Activated CD4-positive, alpha-beta T cell treated with anti-CD3 and anti-CD28 coated beads, Interleukin-2, amount 10 ng/mL, durations not matched to agents 24 days and 14 days (primary cell): ENCODE results near the gene ATPAF2. TPM values are rescaled to one million over a fixed set of nuclear protein-coding genes. Genes with fewer than 3 reads are reported as not detected.

Experiments used
- DNase-seq: peaks from one replicate; pipeline ENCODE4 v3.0.0; 2022
- H3K27ac Mint-ChIP-seq: one replicate; pipeline ENCODE4 v1.8.0; 2022; ENCODE audit warnings: mild to moderate bottlenecking, mixed read lengths
- H3K27me3 Mint-ChIP-seq: one replicate; pipeline ENCODE4 v1.8.0; 2022; ENCODE audit warnings: mixed read lengths
- H3K36me3 Mint-ChIP-seq: one replicate; pipeline ENCODE4 v1.8.0; 2022; ENCODE audit warnings: low read depth, mild to moderate bottlenecking, mixed read lengths
- H3K4me1 Mint-ChIP-seq: one replicate; pipeline ENCODE4 v1.8.0; 2021; ENCODE audit warnings: mixed read lengths
- H3K4me3 Mint-ChIP-seq: one replicate; pipeline ENCODE4 v1.8.0; 2022; ENCODE audit warnings: mild to moderate bottlenecking, moderate library complexity, mixed read lengths
- H3K9me3 Mint-ChIP-seq: one replicate; pipeline ENCODE4 v1.8.0; 2021; ENCODE audit warnings: mixed read lengths
- intact Hi-C: fragments of 100-400 bp; cut with micrococcal nuclease; formaldehyde crosslinking; loops from one replicate; pipeline ENCODE4 v1.15.1; 2023
- total RNA-seq: library from RNA; stranded (reverse); gene quantifications from 2 replicates; pipeline ENCODE4 v1.2.3, GENCODE V29; 2022

Gene ATPAF2
- total RNA-seq, 1 donor from 2014 or later, result 31.9 TPM

DNA sequence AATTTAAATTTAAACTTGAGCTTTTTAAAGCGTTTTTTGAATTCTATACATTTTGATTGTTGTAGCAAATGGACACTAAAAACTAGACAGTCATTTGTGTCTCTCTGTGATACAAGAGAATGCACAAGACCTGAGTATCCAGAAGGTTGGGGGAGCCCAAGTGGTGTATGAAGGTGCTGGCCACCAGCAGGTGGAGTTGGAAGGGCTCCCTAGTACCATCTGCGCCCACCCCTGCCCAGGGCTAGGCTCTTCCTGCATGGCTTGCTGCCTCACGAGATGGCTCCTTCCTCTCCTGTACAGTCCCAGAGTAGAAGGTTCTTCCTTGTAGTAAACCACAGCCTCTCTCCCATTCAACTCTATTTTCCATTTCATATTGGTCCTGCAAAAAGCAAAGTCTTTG, 17.2 kb upstream of the ATPAF2 start:
- H3K36me3 Mint-ChIP-seq, result peaks cover 32% of the 10 kb centered on the region
- H3K4me1 Mint-ChIP-seq, result peaks cover 2% of the 10 kb centered on the region
- H3K9me3 Mint-ChIP-seq, result no peaks in the 10 kb centered on the region
- no peak for DNase-seq
- H3K4me3 Mint-ChIP-seq, result no peak overlapping the region
- H3K27me3 Mint-ChIP-seq, result no peaks in the 10 kb centered on the region
- no peak overlapping the region for H3K27ac Mint-ChIP-seq
- intact Hi-C loops, result no loop called here

DNA sequence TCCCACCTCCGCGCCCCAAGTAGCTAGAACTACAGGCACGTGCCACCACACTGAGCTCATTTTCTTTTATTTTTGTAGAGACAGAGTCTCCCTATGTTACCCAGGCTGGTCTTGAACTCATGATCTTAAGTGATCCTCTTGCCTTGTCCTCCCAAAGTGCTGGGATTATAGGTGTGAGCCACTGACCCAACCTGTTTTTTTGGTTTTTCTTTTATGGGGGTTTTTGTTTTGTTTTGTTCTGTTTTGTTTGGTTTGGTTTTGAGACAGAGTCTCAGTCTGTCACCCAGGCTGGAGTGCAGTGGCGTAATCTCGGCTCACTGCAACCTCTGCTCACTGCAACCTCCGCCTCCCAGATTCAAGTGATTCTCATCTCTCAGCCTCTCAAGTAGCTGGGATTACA, 16.6 kb upstream of the ATPAF2 start:
- DNase-seq, result no peak
- Mint-ChIP-seq H3K4me3 (no peak overlapping the region), H3K27me3 (no peaks in the 10 kb centered on the region), H3K9me3 (no peaks in the 10 kb centered on the region), H3K36me3 (peaks cover 33% of the 10 kb centered on the region), H3K4me1 (peaks cover 2% of the 10 kb centered on the region), H3K27ac (no peak overlapping the region)
- intact Hi-C loops, result no loop called here

DNA sequence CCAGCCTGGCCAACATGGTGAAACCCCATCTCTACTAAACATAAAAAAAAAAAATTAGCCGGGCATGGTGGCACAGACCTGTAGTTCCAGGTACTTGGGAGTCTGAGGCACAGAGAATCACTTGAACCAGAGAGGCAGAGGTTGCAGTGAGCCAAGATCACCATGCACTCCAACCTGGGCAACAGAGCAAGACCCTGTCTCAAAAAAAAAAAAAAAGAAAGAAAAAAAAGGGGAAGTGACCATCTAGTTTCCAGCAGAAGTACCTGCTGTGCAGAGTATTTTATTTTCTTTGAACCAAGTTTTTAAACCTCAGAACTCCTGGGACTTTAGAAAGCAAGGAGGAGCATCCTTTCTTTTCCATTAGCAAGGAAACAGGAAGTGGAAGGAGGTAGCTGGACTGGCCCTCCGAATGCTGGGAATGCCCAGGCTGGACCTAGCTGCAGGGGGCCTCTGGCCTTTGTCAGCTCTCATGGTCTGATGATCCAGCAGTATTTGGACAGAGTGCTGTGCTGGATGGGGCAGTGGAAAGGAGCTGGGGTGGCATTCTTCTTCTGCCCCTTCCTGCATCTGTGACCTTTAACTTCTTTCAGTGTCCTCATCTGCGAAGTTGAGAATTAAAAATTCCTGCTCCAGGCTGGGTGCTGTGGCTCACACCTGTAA, 6.9 kb upstream of the ATPAF2 start:
- no peaks in the 10 kb centered on the region for H3K9me3 Mint-ChIP-seq
- no peak for DNase-seq
- intact Hi-C loops, result no loop called here
- H3K27ac Mint-ChIP-seq, result no peak overlapping the region
- peaks cover 15% of the 10 kb centered on the region for H3K4me1 Mint-ChIP-seq
- peaks cover 23% of the 10 kb centered on the region for H3K36me3 Mint-ChIP-seq
- H3K4me3 Mint-ChIP-seq, result no peak overlapping the region
- no peaks in the 10 kb centered on the region for H3K27me3 Mint-ChIP-seq

DNA sequence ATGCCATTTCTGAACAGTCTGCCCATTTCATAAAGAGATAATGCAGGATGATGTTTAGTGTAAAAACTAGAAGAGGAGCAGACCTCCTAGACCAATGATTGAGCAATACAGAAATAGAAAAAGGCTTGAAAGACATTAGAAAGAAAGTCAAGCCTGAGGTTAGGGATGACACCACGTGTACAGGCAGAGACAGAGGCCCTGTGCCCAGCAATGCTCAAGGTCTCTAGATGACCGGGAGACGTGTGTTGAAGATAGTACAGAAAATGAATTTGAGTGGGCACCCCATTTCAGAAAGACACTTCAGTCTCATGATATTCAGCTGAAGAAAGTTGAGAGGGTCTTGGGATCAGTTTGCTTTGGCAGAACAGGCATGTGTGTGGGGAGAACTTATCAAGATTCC, 5.6 kb upstream of the ATPAF2 start:
- H3K4me3 Mint-ChIP-seq, result no peak overlapping the region
- intact Hi-C loops, result loop anchor here (5.0 kb wide), 1 partner anchor 43 kb away; the partner anchor contains the start of gene DRG2
- peaks cover 20% of the 10 kb centered on the region for H3K36me3 Mint-ChIP-seq
- H3K27ac Mint-ChIP-seq, result no peak overlapping the region
- no peak for DNase-seq
- H3K4me1 Mint-ChIP-seq, result peaks cover 23% of the 10 kb centered on the region
- no peaks in the 10 kb centered on the region for H3K9me3 Mint-ChIP-seq
- H3K27me3 Mint-ChIP-seq, result no peaks in the 10 kb centered on the region

DNA sequence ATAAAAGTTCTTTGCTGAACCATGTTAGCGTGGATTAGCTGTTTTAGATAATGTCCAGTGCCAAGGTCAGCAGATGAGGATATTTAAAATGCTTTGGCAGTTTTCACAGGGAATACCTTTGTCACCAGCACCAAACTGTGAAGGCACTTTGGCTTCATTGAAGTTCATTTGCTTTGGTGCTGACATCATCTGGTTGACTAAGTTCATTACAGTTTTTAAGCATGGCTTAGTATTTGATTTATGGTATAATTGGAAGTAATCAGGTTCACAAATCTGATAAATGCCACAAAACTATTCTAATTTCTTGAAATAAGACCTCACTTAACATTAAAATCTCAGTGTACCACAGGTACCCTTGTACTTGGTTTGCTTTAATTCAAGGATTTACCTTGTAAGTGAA, 4.5 kb upstream of the ATPAF2 start:
- no peak overlapping the region for H3K4me3 Mint-ChIP-seq
- intact Hi-C loops, result loop anchor here (5.0 kb wide), 1 partner anchor 44 kb away; the partner anchor contains the start of gene DRG2
- DNase-seq, result no peak
- H3K27me3 Mint-ChIP-seq, result no peaks in the 10 kb centered on the region
- H3K9me3 Mint-ChIP-seq, result no peaks in the 10 kb centered on the region
- peaks cover 23% of the 10 kb centered on the region for H3K4me1 Mint-ChIP-seq
- H3K27ac Mint-ChIP-seq, result no peak overlapping the region
- H3K36me3 Mint-ChIP-seq, result peaks cover 21% of the 10 kb centered on the region

DNA sequence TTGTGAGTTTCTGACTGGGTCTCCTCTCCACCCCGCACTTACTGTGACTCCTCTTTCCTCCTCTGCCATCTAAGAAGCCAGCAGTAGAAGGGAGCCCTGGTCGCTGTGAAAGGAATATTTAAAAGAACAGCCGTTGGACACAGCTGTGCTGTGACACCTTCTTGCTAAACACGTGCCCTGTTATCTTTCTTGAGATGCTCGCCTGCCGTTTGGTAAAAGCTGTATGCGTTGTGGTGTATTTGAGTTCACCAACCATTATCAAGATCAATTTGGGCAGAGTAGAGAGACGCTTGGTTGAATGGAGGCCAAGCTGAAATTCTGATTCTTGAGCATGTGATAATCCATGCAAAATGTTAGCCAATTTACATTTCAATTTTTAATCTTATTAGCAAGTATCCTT, 4.0 kb upstream of the ATPAF2 start:
- Mint-ChIP-seq H3K27ac (no peak overlapping the region), H3K27me3 (no peaks in the 10 kb centered on the region), H3K36me3 (peaks cover 21% of the 10 kb centered on the region), H3K9me3 (no peaks in the 10 kb centered on the region), H3K4me3 (no peak overlapping the region), H3K4me1 (peaks cover 27% of the 10 kb centered on the region)
- DNase-seq, result no peak
- intact Hi-C loops, result loop anchor here (5.0 kb wide), 1 partner anchor 44 kb away; the partner anchor contains the start of gene DRG2

DNA sequence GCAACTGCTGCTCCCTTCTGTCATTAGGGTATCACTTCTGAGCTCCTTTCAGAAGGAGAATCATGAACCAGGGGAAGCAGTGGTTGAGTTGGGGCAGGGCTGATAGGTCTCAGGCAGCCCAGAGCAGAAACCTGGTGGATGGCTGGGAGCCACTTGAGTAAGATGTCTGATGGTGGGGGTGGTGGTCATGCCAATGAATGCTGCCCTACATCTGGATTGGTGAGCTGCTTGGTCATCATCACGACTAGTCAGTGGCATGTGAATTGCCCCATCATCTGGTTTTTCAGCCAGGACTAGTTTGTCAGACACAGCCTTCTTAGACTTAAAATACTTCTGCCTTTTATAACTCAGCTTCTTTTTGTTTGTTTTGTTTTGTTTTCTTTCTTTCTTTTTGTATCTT, 2.8 kb upstream of the ATPAF2 start:
- no peak overlapping the region for H3K27ac Mint-ChIP-seq
- no peak for DNase-seq
- peaks cover 18% of the 10 kb centered on the region for H3K36me3 Mint-ChIP-seq
- no peaks in the 10 kb centered on the region for H3K9me3 Mint-ChIP-seq
- H3K27me3 Mint-ChIP-seq, result no peaks in the 10 kb centered on the region
- intact Hi-C loops, result loop anchor here (5.0 kb wide), 1 partner anchor 46 kb away; the partner anchor contains the start of gene DRG2
- peak overlapping the region; percentile 93 for H3K4me3 Mint-ChIP-seq
- peaks cover 37% of the 10 kb centered on the region for H3K4me1 Mint-ChIP-seq

DNA sequence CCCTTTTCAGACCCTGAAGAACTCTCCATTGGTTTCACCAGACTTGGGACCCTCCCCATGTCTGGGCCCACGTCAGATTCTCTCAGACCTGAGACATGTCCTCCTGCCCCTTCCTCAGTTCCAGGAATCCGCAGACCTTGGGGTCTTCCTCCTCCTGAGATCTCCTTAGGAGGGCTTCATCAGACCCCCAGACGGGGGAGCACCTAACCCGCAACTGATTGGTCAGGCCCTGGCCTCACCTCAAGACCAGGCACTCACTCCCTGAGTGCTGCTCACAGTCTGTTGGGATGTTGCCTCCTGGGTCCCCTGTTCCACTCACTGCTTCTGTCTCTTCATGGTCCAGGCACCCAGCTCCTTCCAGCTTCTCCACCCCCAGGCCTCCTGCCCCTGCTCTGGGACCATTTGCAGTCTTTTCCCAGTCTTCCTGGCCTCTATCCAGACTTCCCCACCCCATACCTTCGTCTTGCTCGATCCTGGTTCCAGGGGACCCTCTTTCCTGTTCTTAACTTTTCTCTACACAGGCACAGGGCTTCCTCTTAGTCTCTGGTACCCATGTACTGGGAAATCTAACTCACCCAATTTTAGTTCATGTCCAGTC, 1.4 kb upstream of the ATPAF2 start:
- peak overlapping the region; percentile 84 for H3K27ac Mint-ChIP-seq
- peaks cover 23% of the 10 kb centered on the region for H3K36me3 Mint-ChIP-seq
- H3K4me1 Mint-ChIP-seq, result peaks cover 39% of the 10 kb centered on the region
- H3K9me3 Mint-ChIP-seq, result no peaks in the 10 kb centered on the region
- H3K27me3 Mint-ChIP-seq, result no peaks in the 10 kb centered on the region
- H3K4me3 Mint-ChIP-seq, result peak overlapping the region; percentile 93
- intact Hi-C loops, result loop anchor here (5.0 kb wide), 1 partner anchor 47 kb away; the partner anchor contains the start of gene DRG2
- peak; percentile 65 for DNase-seq

DNA sequence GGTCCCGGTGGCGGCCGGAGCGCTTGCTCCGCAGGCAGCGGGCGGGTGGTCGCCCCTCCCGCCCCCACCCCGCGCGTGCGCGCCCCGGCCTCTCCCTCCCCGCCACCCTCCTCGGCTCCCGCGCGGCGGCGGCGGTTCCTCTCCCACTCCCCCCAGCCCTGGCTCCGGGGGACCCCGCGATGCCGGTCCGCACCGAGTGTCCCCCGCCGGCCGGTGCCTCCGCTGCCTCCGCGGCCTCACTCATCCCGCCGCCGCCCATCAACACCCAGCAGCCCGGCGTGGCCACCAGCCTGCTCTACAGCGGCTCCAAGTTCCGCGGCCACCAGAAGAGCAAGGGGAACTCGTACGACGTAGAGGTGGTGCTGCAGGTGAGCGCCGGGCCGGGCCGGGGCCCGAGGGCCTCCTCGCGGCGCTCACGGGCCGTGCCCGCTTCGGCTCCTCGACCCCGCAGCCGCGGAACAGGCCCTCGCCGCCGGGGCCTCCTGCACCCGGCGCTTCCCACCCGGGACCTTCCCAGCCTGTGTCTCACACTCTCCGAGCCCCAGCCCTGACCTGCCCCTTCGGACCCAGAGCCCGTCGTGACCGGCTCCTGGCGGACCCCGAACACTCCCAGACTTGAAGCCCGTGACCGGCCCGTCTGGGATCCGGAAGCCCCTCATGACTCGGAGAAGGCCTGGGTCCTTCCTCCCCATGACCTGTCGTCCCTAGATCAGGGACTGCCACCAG, 730 bp upstream of the ATPAF2 start:
- intact Hi-C loops, result loop anchor here (1.0 to 10.0 kb wide), 9 partner anchors 48 to 545 kb away; partner anchors contain the start of genes DRC3, DRG2, PEMT and RASD1
- Mint-ChIP-seq H3K4me1 (peaks cover 39% of the 10 kb centered on the region), H3K9me3 (no peaks in the 10 kb centered on the region)

DNA sequence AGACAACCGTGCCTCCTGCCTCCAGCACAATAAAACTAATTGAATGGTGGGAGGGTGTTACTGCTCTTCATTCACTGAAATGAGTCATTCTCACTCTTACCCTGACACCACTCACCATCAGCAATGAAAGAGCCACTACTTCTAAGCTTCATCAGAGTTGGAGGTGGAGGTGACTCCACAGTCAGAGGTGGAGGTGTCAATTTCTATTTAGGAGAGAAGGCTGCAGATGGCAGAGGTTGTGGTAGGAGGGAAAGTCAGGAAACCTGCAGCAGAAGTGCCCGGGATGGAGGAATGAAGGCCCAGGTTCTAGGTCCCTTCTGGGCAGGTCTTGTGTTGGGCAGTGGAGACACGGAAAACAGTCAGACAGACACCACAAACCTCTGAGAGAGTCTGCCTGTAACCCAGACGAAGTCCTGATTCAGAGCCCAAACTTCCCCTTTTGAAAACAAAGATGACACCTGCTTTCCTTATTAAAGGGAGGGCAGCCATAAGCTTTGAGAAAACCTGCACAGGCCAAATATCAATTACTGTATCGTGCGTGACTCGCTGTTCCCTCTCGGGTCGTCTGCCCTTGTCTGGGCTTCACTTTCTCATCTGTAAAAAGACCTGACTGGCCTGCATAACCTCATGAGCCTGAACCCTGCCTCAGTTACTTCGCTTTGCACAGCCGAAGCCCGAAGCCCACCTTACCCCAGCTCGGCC, 668 bp downstream of the ATPAF2 start:
- H3K27me3 Mint-ChIP-seq, result no peaks in the 10 kb centered on the region
- peaks cover 45% of the 10 kb centered on the region for H3K4me1 Mint-ChIP-seq
- intact Hi-C loops, result loop anchor here (5.0 to 10.0 kb wide), 4 partner anchors 81 to 543 kb away; partner anchors contain the start of gene RASD1
- peaks cover 19% of the 10 kb centered on the region for H3K36me3 Mint-ChIP-seq
- DNase-seq, result no peak
- no peaks in the 10 kb centered on the region for H3K9me3 Mint-ChIP-seq
- peak overlapping the region; percentile 93 for H3K4me3 Mint-ChIP-seq
- H3K27ac Mint-ChIP-seq, result peak overlapping the region; percentile 92

More for the DNA sequence above, 730 bp upstream of the ATPAF2 start:
- peak overlapping the region; percentile 92 for H3K27ac Mint-ChIP-seq
- no peak for DNase-seq
- H3K27me3 Mint-ChIP-seq, result no peaks in the 10 kb centered on the region
- peak overlapping the region; percentile 93 for H3K4me3 Mint-ChIP-seq
- peaks cover 21% of the 10 kb centered on the region for H3K36me3 Mint-ChIP-seq

DNA sequence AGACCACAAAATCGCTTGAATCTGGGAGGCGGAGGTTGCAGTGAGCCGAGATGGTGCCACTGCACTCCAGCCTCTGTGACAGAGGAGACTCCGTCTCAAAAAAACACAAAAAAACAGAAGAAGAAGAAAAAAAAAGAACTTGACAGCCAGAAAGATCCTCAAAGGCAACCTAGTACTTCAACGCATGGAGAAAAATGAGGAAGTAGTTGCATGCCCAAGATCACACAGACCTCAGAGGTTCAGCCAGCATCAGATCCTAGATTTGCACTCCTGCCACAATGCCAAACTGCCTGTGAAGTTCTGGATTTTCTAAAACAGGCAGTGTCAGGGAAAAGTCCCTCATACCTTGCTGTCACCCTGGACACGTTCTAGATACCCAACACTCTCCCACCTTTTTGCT, 1.5 kb downstream of the ATPAF2 start:
- no peaks in the 10 kb centered on the region for H3K27me3 Mint-ChIP-seq
- no peak for DNase-seq
- peak overlapping the region; percentile 93 for H3K4me3 Mint-ChIP-seq
- intact Hi-C loops, result loop anchor here (5.0 to 10.0 kb wide), 4 partner anchors 80 to 543 kb away; partner anchors contain the start of gene RASD1
- H3K4me1 Mint-ChIP-seq, result peaks cover 50% of the 10 kb centered on the region
- peaks cover 19% of the 10 kb centered on the region for H3K36me3 Mint-ChIP-seq
- H3K9me3 Mint-ChIP-seq, result no peaks in the 10 kb centered on the region
- peak overlapping the region; percentile 92 for H3K27ac Mint-ChIP-seq

DNA sequence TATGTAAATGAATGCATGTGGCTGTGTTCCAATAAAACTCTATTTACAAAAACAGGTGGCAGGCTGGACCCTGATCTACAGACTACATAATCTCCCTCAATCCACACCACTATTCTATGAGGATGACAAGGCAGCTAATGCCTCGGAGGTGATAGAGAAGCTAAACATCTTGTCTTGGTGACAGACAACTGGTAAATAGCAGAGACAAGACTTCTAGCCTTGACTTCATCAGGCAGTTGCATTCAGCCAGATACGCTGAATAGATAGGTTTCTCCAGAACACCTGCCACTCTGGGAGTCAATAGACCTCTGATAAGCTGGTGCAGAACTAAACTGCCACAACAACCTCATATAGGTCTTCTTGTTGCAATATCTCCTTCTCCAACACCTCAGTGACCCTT, 3.3 kb downstream of the ATPAF2 start:
- H3K4me1 Mint-ChIP-seq, result peaks cover 42% of the 10 kb centered on the region
- intact Hi-C loops, result loop anchor here (5.0 to 10.0 kb wide), 4 partner anchors 78 to 541 kb away; partner anchors contain the start of gene RASD1
- peaks cover 13% of the 10 kb centered on the region for H3K36me3 Mint-ChIP-seq
- no peaks in the 10 kb centered on the region for H3K9me3 Mint-ChIP-seq
- no peak for DNase-seq
- H3K4me3 Mint-ChIP-seq, result no peak overlapping the region
- no peak overlapping the region for H3K27ac Mint-ChIP-seq
- H3K27me3 Mint-ChIP-seq, result no peaks in the 10 kb centered on the region

DNA sequence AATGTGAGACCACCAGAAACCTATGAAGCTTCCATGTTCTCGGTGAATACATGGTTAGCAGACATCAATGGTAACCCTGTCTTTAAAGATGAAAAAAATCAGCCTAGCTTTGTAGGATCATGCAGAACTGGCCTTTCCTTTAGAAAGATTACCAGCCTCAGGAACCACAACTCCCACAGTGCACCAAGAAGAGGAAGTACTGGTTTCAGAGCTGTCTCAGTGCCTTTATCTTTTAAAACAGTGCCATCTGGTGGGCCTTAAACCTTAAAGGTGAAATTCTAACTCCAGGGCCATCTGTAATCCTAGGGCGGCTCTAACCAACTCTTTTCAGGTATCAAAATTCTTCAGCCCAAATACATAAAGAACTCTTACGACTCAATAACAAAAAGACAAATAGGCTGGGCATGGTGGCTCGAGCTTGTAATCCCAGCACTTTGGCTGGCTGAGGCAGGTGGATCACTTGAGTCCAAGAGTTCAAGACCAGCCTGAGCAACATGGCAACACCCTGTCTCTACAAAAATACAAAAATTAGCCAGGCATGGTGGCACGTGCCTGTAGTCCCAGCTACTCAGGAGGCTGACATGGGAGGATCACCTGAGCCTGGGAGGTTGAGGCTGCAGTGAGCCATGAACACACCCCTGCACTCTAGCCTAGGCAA, 5.4 kb downstream of the ATPAF2 start:
- no peak overlapping the region for H3K27ac Mint-ChIP-seq

More for the DNA sequence above, 5.4 kb downstream of the ATPAF2 start:
- Mint-ChIP-seq H3K9me3 (no peaks in the 10 kb centered on the region), H3K27me3 (no peaks in the 10 kb centered on the region), H3K4me1 (peaks cover 34% of the 10 kb centered on the region), H3K4me3 (no peak overlapping the region), H3K36me3 (peaks cover 10% of the 10 kb centered on the region)
- DNase-seq, result peak; percentile 90
- intact Hi-C loops, result loop anchor here (1.0 to 10.0 kb wide), 3 partner anchors 142 to 539 kb away; partner anchors contain the start of gene RASD1
